Left lobe of liver (tissue), 2 donors: ENCODE results near the gene CAPN2. TPM values are rescaled to one million over a fixed set of nuclear protein-coding genes. Genes with fewer than 3 reads are reported as not detected.
"Not testable (repeated sequence)": the region's sequence is repeated elsewhere in the genome, so short reads cannot be mapped to it uniquely, and the experiment has no call there.

ENCODE experiments used
- ATAC-seq: fragments of 200-7000 bp; cut with Tn5 transposase; one replicate; pipeline ENCODE4 v1.9.1; 2020; ENCODE audit warnings: mild to moderate bottlenecking, moderate library complexity
- DNase-seq: peaks from one replicate; pipeline ENCODE4 v3.0.0-alpha.2; 2020; ENCODE audit warnings: low spot score
- total RNA-seq: library from RNA; stranded (reverse); gene quantifications from one replicate; pipeline ENCODE4 v1.2.1, GENCODE V29; 2021
- donor health status: DM: no; HTN: no; CAD: no; lungs with moderate emphysema.
- donor health status: DM: no; HTN: yes; CAD: no.

The CAPN2 gene
- total RNA-seq, 1 donor from 2014 or later: 25.1 TPM

DNA sequence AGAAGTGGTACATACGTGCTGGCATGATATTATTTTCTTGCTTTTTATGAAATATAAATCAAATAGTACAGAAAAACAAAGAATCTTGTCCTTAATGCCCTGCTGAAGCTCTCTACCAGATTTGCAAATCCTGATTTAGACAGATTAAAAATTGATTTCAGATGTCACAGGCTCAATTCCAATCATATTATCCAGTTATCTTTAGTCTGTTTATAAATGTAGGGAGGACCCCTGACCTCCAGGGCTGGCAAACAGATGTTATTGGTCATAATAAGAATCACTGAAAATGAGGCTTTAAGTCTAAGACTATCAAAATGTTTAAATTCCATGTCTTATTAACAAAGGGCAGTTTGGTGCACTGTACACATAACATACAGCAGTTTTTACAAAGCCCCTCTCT lies 71.3 kb downstream of the CAPN2 start:
- DNase-seq: no peak
- no peak for ATAC-seq

DNA sequence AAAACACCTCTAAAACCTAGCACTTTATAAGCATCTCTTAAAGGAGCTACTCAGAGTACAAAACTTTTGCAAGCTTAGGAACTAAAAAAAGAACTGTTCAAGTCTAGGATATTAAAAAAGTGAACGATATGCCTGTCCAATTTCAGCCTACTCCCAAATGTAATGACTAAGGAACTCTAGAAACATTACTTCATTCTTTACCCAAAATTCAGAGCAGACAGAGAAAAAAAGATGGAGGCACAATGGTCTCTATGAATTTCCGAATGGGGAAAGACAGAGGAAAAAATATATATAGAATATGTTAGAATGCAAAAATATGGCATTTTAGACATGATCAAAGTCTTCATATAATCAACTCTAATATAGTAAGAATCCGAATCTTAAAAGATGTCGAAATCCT lies 72.2 kb downstream of the CAPN2 start:
- no peak for DNase-seq
- no peak for ATAC-seq

DNA sequence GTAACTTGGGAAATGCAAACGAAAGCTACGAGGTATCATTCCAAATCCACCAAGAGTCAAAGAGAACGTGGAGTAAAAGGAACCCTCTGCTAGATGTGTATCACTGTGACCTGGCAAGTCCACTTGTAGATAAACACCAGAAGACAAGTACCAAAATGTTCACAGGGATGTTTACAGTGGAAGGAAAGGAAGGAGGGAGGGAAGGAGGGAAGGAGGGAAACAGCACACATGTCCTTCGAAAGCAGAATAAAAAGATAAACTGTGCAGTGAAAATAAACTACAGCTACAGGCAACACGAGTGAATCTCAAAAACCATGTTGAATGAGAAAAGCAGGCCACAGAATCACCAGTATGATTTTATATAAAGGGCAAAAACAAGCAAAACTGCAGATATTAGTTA lies 73.5 kb downstream of the CAPN2 start:
- no peak for ATAC-seq
- DNase-seq: no peak

DNA sequence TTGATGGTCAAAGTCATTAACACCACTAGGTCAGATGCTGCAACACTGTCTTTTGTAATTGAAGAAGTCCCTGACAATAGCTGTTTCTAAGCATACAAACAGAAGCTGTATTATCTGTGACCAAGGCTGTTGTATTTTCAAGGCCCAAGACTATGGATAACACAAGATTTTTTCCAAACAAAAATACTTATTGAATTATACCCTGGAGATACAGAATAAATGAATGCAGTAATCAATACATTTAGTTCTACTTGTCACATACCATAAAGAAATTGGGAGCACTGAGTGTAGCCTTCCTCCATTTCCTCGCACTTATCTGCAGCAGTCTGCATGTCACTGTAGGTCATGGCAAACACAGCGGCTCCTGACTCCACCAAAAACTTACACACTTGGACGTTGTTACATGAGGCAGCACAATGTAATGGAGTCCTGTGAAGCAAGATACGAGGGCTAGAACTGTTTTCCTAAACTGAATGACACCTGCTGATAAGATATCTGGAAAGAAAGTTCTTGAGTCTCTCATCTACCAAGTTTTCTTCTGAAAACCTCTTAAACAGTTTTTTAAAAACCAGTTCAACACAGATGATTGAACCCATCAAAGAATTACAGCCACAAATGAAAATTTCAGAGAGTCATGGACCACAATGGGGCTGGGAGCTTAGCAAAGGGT lies 76.5 kb downstream of the CAPN2 start:
- ATAC-seq (no peak), DNase-seq (no peak)

DNA sequence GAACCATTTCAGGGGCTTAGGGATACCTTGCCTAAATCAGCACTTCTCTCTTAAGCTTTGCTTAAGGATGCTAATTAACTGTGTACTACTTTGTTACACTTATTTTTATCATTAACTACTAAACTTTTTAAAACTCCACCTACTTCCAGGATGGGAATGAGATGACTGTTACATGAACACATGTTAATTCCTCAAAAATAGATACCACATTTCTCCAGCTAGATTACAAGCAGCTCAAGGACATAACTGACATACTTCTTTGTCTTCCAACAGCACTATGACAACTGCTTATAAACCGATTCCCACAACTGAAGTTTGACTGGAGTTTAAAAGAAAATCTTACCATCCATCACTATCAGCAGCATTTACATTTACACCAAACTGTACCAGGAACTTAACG lies 79.7 kb downstream of the CAPN2 start:
- no peak for ATAC-seq
- no peak for DNase-seq

DNA sequence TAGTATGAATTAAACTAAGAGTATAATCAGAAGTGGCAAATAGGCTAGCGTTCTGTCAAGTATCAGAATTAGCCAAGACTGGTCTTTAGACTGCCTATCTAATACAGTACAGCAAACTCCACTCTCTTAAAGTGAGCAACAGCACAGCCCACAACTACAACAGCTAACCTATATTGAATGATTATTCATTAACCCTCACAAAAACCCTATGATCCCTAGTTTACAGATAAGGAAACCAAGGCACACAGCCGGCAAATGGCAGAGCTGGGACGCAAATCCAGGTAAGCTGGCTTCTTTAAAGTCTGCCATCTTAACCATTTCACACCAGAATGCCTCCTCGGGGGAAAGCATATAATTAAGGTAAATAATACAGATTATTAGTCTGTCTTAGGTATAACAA lies 81.4 kb downstream of the CAPN2 start:
- ATAC-seq (no peak), DNase-seq (no peak)

DNA sequence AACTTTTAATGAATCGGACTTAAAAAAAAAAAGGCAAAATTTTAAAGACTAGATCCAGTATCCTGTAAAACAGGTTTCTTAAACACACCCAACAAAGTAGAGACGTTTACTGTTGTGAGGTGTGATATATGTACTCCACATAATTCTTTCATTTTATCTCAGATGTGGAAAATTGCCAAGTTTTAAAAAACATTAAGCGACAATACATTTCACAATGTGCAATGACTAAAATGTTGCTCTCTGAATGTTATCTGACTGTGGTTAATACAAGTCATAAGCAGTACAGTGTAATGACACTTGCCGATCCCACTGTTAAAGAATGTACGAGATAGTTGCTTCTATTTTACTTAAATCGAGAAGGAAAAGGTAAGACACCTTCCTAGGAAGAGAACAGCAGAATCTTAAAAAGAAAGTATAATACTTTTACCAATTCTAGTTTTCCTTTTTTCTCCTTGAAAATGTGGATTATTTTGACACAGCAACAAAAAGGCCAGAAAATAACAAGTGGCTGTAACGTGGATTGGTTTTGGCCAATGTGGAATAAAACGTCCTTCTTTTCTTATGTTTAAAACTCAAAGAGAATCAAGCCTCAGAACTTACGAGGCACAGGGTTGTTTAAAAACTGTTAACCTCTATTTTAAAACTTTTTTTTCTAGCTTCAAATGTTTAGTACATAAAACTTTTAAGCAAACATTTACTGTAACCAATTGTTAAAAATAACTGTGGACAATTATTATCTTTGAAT lies 82.0 kb downstream of the CAPN2 start:
- DNase-seq: no peak

DNA sequence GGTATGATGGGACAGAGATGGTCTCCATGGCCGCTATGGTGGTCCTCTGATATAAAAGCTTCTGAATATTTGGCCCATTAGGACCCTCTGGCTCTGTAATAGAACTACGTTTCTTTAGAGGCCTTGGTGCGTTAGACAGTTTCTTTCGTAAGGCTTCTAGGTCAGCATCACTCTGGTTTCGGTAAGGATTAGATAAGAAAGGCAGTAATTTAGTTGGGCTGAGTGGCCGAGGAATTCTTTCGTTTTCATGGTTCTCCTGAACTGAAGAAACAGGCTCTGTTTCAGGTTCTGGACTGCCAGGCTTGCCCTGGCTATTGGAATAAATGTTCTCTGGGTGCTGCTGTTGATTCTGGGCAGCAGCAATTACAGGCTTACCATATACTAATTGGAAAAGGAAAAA lies 83.9 kb downstream of the CAPN2 start:
- ATAC-seq: no peak
- no peak for DNase-seq

More for the DNA sequence above, 82.0 kb downstream of the CAPN2 start:
- no peak for ATAC-seq

DNA sequence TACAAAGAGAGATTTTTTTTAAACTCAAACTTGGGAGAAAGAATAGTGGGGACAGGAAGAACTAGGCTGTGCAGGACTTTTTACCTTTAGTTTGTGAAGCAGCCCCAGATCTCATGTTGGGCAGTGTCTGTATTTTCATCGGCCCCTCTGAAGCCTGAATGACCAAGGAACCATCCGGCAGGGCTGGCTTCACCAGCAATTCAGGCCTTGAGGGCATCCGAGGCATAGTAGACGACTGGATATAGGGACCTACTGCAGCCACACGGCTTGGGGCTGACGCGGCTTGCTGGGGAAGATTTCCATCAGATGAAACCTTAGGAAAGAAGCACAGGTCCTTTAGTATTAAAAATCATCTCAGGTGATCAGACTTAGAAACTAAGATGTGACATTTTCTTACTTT lies 89.7 kb downstream of the CAPN2 start:
- DNase-seq: no peak
- ATAC-seq: no peak

DNA sequence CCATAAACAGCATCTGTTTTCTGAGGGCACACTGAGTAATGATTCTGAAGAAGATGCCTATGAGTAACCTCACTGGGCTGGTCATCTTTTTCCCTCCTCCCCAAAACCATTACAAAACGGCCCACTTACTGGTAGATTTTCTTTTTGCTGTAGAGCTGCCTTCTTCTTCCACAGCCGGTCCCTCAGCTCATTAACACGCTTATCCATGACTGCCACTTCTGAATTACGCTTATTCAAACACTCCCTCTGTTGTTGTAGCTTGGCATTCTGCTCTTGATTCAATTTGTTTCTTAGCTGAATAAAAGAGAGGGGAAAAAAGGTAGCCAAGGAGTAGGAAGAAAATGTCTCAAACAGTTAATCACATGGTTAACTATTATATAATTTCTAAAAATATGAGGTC lies 90.3 kb downstream of the CAPN2 start:
- no peak for ATAC-seq
- no peak for DNase-seq

DNA sequence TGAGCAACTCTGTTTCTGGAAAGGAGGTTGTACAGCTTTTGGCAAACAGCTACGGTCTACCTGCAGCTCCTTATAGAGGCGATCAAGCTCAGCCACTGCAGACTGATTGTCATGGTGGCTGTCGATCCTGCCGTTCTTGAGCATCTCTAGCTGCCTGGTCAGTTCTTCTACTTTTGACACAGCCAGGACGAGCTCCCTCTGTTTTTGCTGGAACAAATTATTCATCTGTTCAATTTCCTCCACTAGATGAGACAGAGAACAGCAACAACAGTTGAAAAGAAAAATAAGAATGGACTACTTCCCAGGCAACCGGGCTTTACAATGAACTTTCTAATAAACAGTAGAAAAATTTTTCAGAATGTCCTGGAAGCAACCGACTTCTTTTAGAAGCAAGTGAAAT lies 90.9 kb downstream of the CAPN2 start:
- DNase-seq (no peak), ATAC-seq (no peak)

DNA sequence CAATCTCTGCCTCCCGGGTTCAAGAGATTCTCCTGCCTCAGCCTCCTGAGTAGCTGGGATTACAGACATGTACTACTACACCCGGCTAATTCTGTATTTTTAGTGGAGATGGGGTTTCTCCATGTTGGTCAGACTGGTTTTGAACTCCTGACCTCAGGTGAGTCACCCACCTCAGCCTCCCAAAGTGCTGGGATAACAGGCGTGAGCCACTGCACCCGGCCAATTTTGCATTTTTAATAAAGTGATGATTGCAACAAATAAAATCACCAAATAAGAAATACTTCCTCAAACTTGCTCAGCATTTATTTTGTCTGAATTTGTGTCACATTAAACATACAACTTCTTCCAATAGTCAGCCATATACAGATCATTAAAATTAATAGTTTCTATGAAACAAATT lies 97.6 kb downstream of the CAPN2 start:
- ATAC-seq, DNase-seq: not testable (repeated sequence)

DNA sequence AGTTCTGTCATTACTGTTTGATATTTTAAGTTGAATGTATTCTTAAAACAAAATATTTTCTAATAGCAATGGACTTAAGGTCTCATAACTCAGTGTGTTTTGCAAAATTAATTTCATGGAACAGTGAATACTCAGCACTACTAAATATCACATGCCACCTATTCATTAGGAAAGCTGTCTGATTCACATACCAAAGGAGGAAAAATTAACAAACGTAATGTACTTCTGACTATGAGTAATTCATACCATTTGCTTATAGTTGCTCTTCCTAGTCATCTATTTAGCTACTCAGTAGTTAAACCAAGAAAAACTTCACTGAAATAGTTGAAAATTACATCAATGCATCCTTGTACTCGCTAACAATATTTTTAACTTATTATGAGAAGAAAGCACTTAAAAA lies 98.2 kb downstream of the CAPN2 start:
- ATAC-seq (no peak), DNase-seq (no peak)

DNA sequence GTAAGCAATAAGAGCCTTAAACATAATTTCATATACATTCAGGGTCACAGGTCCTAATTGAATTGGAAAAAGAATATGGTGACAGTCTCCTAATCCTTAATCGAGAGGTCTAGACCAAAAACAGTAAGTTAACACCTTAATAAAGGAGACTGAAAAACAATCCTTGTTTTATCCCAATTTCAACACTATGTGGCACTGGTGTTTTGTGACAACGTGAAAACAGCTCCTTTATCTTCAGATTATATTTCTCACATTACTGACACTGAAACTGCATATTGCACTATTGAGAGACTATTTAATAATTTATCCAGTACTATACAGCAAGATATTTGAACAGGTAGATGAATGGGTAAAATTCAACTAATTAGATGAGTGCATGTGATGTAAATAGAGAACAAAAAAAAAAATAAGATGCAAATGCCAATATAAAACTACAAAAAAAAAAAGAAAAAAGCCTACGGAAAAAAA lies 99.3 kb downstream of the CAPN2 start:
- no peak for DNase-seq
- peak; percentile 74 for ATAC-seq

DNA sequence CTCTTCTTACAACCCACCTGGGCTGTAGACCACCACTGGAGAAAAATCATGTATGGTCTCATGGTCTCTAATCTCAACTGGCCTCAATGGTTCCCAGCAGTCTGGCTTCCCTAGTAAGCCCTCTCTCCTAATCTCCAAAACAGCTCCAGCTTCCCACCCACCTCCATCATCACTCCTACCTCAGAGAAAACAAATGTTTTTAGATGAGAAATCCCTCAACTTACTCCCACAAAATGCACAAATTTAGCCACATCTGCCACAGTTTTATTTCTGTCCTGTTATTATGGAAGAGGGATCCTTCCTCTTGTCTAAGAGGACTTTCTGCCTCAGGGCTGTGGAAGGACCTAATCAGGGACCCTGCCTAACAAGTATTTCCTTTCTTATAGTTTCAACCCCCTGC lies 101.3 kb downstream of the CAPN2 start:
- ATAC-seq (no peak), DNase-seq (no peak)

DNA sequence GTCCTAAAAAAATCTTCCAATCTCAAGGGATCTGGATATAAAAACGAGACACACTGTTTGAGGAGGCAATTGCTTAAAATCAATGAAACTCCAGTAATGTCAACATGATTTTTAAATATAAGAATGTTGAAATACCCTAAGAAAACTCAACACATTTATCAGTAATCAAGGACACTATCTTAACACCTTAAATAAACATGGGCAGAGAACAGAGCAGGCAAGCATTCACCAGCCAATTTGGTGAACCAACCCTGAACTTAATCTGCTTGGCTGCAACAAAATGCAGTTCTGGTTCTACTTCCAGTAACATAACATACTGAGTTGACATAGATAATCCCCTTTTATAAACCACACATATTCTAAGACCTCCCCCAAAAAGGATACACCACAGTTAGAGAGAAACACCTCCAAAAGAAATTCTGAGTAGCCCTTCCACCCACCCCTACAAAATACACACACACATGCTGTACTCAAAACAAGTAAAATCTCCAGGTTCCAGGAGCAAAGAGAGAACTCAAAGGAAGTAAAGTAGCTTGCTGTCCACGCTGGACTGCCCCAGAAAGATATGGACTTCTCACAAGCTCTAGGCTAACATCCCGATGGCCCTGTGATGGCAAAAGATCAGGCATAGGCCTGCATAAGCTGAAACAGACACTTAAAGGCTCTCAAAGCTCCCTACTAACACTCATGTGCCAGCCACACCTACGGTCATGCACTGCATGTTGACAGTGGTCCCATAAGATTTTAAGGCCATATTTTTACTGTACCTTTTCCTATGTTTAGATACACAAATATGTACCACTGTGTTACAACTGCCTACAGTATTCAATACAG lies 102.9 kb downstream of the CAPN2 start:
- DNase-seq (no peak), ATAC-seq (peak; percentile 82)

DNA sequence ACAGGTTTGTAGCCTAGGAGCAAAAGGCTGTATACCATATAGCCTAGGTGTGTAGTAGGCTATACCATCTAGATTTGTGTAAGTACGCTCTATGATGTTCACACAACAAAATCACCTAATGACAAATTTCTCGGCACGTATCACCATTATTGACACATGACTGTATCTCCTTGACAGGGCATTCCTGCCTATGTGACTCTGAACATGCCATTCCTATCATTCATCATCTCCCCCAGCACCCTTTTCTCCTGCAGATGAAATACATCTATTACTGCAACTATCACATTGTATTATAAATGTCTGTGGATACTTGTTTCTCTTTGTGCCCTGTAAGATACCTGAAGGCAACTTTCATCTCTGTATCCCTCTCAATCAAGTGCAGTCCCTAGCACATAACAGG lies 103.5 kb downstream of the CAPN2 start:
- DNase-seq (no peak), ATAC-seq (no peak)

DNA sequence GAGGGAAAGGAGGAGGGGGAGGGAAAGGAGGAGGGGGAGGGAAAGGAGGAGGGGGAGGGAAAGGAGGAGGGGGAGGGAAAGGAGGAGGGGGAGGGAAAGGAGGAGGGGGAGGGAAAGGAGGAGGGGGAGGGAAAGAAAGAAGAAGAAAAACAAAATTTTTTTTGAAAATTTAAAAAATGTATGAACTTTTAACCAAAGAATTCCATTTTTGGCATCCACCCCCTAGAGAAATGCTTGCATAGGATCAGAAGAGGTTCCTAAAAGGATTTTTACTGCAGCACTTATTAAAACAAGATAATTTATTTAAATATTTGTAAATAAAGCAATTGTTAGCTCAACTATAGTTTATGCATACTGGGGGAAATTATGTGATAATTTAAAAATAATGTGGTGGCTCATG lies 104.9 kb downstream of the CAPN2 start:
- DNase-seq, ATAC-seq: not testable (repeated sequence)

DNA sequence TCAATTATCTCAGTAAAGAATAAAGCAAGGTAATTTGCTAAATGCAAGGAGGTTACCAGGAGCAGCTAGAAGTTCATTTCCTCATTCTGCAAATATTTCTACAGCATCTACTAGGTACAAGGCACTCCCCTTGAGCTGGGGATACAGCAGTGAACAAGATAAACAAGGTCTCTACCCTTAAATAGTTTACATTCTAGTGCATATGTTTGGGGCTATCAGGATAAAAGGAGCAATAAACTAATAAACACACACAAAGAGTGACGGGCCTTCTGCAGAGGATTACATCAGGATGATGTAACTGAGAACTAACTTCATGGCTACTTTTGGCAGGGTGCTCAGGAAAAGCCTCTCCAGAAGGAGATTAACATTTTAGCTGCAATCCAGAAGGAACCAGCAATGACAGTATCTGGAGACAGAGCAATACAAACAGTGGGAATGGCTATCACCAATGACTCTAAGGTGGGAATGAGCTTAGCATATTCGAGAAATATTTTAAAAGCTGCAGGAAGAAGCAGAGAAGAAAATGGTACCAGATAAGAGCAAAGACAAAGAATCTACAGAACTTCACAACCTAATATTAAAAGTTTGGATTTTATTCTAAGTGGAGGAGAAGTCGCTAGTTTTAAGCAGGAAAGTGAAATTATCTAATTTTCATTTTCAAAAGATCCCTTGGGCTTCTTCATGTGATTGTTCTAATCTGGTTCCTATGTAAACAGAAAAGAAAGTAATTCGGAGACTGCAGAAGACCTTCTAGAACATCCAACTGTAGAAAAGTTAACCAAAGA lies 107.6 kb downstream of the CAPN2 start:
- DNase-seq: no peak
- ATAC-seq: no peak

DNA sequence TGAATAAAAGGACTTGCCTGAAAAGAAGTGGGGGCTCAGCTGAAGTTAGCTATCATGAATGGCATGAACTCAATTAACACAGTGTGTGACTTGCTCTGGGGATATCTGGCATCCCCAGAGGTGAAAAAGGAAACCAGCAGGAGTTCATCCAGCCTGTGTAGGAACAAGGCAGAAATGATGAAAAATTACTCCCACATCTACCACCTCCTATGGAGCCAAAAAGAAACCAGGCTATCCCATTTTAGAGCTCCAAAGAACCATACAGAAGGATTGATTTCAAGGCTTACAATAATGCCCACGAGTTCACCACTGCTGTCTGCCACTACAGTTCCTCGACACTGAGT lies 108.1 kb downstream of the CAPN2 start:
- no peak for DNase-seq
- no peak for ATAC-seq

DNA sequence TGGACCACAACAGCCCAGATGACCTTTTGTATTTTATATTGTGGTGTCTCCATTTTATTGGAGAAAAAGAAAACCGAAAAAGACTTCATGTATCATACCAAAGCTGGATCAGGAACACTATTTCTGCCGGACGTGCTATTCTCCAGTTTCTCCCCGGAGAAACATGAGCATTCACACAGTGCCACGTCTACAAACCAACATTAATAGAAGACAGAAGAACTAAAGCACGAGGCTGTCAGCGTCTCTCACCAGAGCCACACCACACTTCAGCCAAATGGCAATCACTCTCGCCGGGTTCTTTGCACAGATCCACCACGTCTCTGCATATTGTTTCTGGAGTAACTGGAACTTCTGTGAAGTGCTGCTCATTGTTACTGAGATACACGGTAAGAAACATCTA lies 108.6 kb downstream of the CAPN2 start:
- no peak for ATAC-seq
- DNase-seq: no peak
